Fibroblast of lung (primary cell): ENCODE data around the gene YBX3.

Source experiments
- CTCF ChIP-seq, 2 donors: IDR thresholded peaks in 1 of 2; conservative IDR thresholded peaks in 1 of 2; 1 replicate in 1 of 2; 2 replicates in 1 of 2; pipeline ENCODE4 v1.5.1; 2011 to 2012; ENCODE audit warnings: low read length in 2 of 2, control low read depth in 1 of 2, inconsistent platforms in 1 of 2, low read depth in 1 of 2, mild to moderate bottlenecking in 1 of 2
- EZH2 ChIP-seq: IDR thresholded peaks from 2 replicates; pipeline ENCODE4 v1.5.1; 2012; ENCODE audit warnings: low read length, control low read depth, mild to moderate bottlenecking; ENCODE audit errors: missing control alignments

DNA sequence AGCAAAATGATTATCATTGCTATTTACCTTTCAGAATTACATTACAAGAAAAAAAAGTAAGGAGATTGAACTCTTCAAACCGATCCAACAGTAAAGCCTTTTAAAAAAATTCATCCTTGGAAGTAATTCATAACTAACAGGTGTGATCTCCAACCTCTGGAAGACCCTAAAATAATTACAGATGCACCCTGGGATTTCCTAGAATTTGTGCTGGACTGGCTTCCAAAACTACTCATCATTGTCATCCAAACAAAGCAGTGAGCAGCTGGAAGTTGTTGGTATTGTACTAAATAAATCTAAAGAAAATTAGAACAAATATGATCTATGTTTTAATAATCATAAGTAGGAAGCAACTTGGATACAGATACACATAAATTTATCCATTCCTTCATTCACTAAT is 1.9 kb upstream of the YBX3 start:
- TF ChIP-seq CTCF (conservative IDR thresholded peaks at IDR 0.05 in 1 of 2, IDR thresholded peaks at IDR 0.05 in 1 of 2; ENCODE audit: low read depth in 1 of 2, low read length in 2 of 2) (no peak), EZH2 (no peak)
